OCI-M1 (cell line): ENCODE data around the gene TAX1BP3.
A peak's percentile ranks its signal among the peaks of the same experiment; 100 is the strongest.
"Not testable (repeated sequence)": the region's sequence is repeated elsewhere in the genome, so short reads cannot be mapped to it uniquely, and the experiment has no call there.

Source experiments
- DNase-seq: peaks from one replicate; lab custom pipeline; 2025; lab: John Stamatoyannopoulos, UW

Gene TAX1BP3, protein sequence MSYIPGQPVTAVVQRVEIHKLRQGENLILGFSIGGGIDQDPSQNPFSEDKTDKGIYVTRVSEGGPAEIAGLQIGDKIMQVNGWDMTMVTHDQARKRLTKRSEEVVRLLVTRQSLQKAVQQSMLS

DNA sequence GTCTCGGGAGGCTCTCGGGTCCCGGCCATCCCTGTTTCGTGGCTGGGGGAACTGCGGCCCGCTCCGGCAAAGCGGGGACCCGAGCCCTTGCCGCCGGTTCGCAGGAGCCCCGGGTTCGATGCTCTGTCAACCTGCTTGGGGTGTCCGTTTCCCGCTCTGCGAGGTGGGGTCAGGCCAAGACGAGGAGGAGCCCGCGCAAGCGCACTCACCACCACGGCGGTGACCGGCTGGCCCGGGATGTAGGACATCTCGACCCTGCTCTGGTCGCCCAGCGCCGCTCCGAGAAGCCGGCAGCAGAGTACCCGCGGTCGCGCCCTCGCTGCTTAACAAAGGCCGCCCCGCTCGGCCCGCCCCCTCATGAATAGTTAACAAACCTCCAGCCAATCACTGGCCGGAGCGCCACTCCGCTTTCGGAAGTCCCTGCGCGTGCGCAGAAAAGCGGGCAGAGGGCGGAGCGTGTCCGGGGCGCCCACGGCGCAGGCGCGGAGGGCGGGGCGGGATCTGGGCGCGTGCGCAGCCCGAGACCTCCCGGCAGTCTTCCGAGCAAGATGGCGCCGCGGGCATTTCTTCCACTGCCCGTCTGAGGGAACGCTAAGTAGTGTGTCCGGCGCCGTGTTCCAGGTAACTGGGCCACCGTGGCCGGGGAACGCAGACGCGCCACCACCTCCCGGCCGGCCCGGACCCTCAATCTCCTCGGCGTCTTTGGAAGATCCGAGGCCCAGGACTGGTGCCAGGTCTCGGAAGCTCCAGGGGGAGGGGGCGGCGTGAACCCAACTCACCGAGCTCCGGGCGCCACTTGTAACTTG is at the start of gene TAX1BP3, which contains the start of gene EMC6:
Gene TAX1BP3, minus strand, starts transcription at position 300 of the 806 bp plus-strand sequence. Its CDS starts 52 bp downstream, at position 248.
Gene EMC6, plus strand, starts transcription at position 534 of the 806 bp plus-strand sequence. CDS start 335 bp downstream, outside the sequence.
- DNase-seq = peak; percentile 98

GRCh38 chr17:3715296-3715695 is 46.9 kb upstream of the TAX1BP3 start:
- DNase-seq = no peak

DNA sequence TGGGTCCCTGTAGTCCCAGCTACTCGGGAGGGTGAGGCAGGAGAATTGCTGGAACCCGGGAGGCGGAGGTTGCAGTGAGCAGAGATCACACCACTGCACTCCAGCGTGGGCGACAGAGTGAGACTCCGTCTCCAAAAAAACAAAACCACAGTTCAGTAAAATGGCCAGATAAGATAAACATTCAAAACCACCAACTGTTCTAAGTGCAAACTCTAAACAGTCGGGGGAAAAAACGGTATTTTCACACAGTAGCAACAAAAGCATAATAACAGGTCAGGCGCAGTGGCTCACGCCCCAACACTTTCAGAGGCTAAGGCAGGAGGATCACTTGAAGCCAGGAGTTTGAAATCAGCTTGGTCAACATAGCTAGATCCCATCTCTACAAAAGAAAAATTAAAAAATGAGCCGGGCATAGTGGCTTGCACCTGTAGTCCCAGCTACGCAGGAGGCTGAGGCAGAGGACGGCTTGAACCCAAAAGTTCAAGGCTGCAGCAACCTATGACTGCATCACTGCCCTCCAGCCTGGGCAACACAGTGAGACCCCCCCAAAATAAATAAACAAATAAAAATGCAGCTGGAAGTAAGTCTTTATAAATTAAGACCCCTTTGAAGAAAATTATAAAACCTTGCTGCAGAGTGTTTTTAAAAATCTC is 44.6 kb upstream of the TAX1BP3 start:
- DNase-seq = peak; percentile 93

DNA sequence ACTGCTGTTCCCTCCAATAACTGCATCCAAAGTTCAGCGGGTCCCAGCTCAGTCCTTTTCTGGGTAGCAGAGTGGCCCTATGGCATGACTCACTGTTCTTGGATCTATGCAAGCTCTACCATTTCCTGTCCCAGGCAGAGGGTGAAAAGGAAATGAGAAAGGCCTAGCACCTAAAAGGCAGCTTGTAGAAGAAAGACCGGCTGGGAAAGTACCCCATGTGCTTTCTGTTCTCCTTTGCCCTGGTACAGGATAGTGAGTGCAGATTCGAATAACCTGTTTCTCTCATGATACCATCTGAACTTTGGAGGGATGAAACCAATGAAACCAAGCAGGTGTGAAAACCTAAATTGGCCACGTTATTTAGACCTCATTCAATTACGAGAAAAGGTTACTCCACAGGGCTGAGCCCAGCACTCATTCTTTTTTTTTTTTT is 42.6 kb upstream of the TAX1BP3 start:
- no peak for DNase-seq

DNA sequence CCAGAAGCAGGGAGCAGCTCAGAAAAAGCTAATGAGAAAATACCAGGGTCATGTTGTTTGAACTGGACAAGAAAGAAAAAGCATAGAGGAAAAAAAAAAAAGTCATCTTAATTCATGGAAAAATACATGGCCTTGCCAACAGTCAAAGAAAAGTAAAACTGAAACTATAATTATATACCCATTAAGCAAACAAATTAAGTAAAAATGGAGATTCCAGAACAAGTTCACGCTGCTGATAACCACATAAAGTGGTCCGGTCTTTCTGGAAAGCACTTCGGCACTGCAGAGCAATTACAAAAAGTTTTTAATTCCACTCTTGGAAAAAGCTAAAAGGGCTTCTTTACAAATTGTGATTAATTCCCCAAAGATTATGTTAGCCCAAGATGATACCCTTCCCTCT is 40.0 kb upstream of the TAX1BP3 start:
- peak; percentile 17 for DNase-seq

GRCh38 chr17:3705718-3705984 is 37.3 kb upstream of the TAX1BP3 start:
- not testable (repeated sequence) for DNase-seq

DNA sequence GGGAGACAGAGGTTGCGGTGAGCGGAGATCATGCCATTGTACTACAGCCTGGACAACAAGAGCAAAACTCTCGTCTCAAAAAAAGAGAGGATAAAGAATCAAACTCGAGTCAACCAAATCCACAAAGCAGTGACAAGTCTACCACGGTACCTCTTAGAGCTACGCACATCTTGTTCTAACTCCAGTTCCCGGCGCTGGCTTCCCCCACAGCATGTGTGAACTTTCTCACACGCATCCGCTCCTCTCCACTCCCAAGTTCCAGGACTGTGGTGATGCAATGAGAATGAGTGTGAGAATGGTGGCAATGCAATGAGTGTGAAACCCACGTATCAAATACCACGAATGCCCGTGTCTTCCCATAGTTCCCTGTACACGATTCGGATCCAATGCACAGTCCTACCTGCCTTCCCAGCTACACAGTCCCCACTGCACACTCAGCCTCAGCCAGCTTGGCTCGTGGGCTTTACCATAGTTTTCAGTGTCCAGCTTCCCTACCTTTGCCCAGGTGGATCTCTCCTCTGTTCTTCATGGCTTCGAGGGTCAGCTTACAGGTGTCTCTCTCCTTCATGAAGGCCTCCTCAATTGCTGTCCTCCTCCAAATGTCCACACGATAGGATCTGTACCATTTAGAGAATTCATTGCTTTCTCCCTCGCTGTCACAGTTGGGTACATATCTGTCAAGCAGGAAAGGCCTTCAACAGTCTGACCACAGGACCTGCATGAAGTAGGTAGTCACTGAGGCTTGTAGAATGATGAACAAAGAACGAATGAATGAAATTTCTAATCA is 36.7 kb upstream of the TAX1BP3 start:
- DNase-seq = no peak

- not testable (repeated sequence) for DNase-seq
These were observed 33.7 kb upstream of the TAX1BP3 start for GRCh38 chr17:3702041-3702539.

DNA sequence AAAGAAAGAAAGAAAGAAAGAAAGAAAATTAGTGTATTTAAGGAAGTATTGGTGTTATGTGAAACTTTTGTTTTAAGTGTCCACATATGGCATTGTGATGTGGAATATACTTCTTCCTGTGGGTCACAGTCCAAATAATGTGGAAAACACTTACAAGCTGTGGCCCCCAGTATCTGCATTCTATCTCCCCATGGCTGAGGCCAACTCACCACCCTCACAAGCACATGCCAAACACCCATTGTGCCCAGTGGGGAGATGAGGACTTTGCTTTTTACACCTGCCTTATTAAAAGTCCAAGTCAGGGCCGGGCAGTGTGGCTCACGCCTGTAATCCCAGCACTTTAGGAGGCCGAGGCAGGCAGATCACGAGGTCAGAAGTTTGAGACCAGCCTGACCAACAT is 31.6 kb upstream of the TAX1BP3 start:
- DNase-seq = no peak

DNA sequence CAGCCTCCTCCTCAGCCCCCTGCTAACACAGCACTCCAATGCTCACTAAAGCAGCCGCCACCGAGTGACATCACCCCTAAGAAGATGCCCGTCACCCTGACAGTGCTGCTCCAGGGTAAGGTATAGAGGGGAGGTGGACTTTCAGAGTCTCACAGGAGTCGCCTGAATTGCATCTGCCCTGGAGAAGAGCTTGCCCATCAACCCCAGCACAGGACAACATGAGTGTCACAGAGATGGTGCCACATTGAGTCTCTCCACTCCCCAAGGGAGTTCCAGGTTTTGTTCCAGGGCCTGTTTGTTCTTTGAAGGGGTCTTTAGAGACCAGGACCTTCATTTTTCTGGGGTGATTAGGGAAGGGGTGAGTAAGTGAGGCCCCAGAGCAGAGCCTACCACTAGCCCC is 29.8 kb upstream of the TAX1BP3 start:
- no peak for DNase-seq

GRCh38 chr17:3697103-3697476 is 28.7 kb upstream of the TAX1BP3 start:
- DNase-seq = no peak

- DNase-seq = peak; percentile 31
These were observed 27.5 kb upstream of the TAX1BP3 start, which contains the start of gene P2RX5 for GRCh38 chr17:3695723-3696411. TSS of gene P2RX5 (minus strand) at chr17:3696155. CDS start at chr17:3696005, 150 bp downstream.

DNA sequence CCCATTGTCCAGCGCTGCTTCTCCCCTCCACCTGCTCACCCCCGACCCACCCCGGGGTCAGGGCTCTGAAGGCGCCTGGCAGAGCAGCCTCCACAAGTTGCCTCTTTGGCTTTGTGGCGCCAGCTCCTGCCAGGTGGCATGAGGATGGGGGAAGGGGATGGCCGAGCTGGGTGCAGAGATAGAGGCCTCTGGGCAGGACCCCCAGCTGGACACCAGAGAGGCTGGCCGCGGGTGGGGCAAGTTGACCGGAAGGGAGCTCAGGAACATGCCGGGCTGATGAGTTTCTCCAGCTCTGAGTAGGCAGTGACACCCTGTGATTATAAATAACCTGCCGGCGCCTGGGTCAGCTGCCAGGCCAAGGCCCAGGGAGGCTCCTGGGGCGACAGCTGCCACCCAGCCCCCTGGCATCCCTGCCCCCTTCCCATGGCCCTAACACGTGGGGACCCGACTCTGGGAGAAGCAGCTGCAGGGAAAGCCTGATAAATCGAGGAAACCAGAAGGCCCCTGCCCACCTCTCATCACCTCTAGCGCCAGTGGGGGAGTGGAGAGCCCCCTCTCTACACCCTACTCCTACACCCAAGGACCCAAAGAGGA is 26.8 kb upstream of the TAX1BP3 start:
- DNase-seq = peak; percentile 9

GRCh38 chr17:3693829-3694231 is 25.5 kb upstream of the TAX1BP3 start:
- peak; percentile 78 for DNase-seq

DNA sequence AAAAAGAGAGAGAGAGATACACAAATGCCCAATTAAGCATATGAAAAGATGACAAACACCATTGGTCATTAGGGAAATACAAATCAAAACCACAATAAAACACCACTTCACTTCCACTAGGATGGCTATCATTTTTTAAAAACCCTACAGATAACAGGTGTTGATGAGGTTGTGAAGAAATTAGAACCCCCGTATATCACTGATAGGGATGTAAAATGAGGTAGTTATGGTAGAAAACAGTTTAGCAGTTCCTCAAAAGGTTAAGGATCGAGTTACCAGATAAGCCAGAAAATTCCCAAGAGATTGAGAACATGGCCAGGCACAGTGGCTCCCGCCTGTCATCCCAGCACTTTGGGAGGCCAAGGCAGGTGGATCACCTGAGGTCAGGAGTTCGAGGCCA is 24.8 kb upstream of the TAX1BP3 start:
- no peak for DNase-seq

GRCh38 chr17:3692346-3692745 is 24.0 kb upstream of the TAX1BP3 start:
- DNase-seq = no peak

DNA sequence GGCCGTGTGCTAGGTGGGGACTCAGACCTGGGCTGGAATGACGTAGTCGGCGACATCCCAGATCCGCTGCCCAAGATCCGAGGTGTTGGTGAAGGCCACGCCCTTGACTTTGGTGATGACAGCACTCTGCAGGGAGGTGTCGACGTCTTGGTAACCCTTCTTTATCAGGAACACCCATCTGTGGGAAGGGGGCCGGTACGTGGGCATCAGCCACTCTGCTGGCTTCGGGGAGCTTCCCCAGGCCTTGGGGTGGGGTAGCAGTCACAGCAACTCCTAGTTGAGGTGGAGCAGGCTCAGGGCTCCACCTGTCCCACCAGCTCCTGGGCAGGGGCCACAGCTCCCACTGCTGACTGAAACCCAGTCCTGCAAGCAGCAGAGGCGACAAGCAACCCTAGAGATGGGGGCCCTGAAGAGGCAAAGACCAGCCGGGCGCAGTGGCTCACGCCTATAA is 23.3 kb upstream of the TAX1BP3 start:
- no peak for DNase-seq

- DNase-seq = no peak
These were observed 21.8 kb upstream of the TAX1BP3 start for GRCh38 chr17:3690094-3690715.

- DNase-seq = no peak
These were observed 21.1 kb upstream of the TAX1BP3 start for GRCh38 chr17:3689262-3690093.

DNA sequence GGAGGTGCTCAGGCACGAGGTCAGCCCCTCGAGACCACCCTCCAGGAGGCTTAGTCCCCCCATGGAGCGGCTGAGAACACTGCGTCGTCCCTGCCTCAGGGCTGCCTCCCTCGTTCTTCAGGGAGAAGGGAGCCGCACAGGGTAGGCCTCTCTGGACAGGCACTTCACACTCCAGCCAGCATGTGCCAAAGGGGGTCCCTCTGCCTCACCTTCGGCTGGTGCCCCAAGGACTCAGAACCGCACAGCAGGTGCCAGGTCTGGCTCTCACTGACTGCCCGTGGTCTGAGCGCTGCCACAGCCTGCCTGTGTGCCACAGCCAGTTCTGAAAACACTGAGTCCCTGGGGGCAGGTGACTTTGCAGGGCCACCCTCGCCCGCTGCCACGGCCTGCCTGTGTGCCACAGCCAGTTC is 20.5 kb upstream of the TAX1BP3 start:
- no peak for DNase-seq
